Skeletal muscle tissue (tissue), 5 donors: Measurements from ENCODE around the gene OR7A5. TPM values are rescaled to one million over a fixed set of nuclear protein-coding genes. Genes with fewer than 3 reads are reported as not detected.
"Not testable (repeated sequence)": the region's sequence is repeated elsewhere in the genome, so short reads cannot be mapped to it uniquely, and the experiment has no call there.

Experiments
- H3K27ac ChIP-seq: one replicate; pipeline ENCODE4 v1.7.0; 2013; ENCODE audit warnings: mild to moderate bottlenecking, low read depth, low read length, inconsistent platforms
- H3K27me3 ChIP-seq, 3 donors: one replicate each; pipeline ENCODE4 v1.7.0; 2013; ENCODE audit warnings: low read length in 3 of 3; ENCODE audit not compliant: control insufficient read depth in 3 of 3, insufficient read depth in 3 of 3
- H3K36me3 ChIP-seq, 3 donors: one replicate each; pipeline ENCODE4 v1.7.0; 2013; ENCODE audit warnings: low read length in 3 of 3; ENCODE audit not compliant: control insufficient read depth in 3 of 3, insufficient read depth in 3 of 3
- H3K4me1 ChIP-seq, 3 donors: one replicate each; pipeline ENCODE4 v1.7.0; 2013; ENCODE audit warnings: low read length in 3 of 3, mild to moderate bottlenecking in 3 of 3; ENCODE audit not compliant: control insufficient read depth in 3 of 3, insufficient read depth in 3 of 3
- H3K4me3 ChIP-seq, 3 donors: one replicate each; pipeline ENCODE4 v1.7.0; 2013; ENCODE audit warnings: low read length in 3 of 3
- H3K9ac ChIP-seq, 3 donors: one replicate each; pipeline ENCODE4 v1.7.0; 2013; ENCODE audit warnings: low read length in 3 of 3, mild to moderate bottlenecking in 3 of 3, moderate library complexity in 2 of 3, low read depth in 1 of 3
- H3K9me3 ChIP-seq, 3 donors: one replicate each; pipeline ENCODE4 v1.7.0; 2013; ENCODE audit warnings: low read length in 3 of 3; ENCODE audit not compliant: control insufficient read depth in 3 of 3
- small RNA-seq: library from RNA; depleted of rRNA; stranded (forward); fragments of <200 nt; gene quantifications from one replicate; pipeline ENCODE3, GENCODE V24; 2014
- total RNA-seq: library from RNA; depleted of rRNA; stranded (reverse); fragments of >200 nt; gene quantifications from one replicate; pipeline ENCODE4 v1.2.3, GENCODE V29; 2014
- donor health status: Osteomylitis.

The OR7A5 gene
- total RNA-seq, 1 donor from 2014 or later: not detected

GRCh38 chr19:14777645-14778044 is 57.3 kb downstream of the OR7A5 start:
- H3K36me3 ChIP-seq, H3K27ac ChIP-seq, H3K27me3 ChIP-seq, H3K4me1 ChIP-seq, H3K9me3 ChIP-seq, H3K9ac ChIP-seq, H3K4me3 ChIP-seq: not testable (repeated sequence)

Small RNAs within 50 kb of the gene (small RNA-seq; reads per million reads assigned to genes)
- gene AC005255.1: not detected

Other genes starting within 250 kb of the OR7A5 start
- not detected for gene ADGRE3, start 160.3 kb downstream of the OR7A5 start, total RNA-seq
- 12.0 TPM for gene ZNF333, start 145.1 kb downstream of the OR7A5 start, total RNA-seq
- gene ADGRE2, start 56.6 kb downstream of the OR7A5 start, total RNA-seq: under 0.01 TPM
- gene OR7C1, start within 50 bp of the OR7A5 start, total RNA-seq: not detected
- not detected for gene OR7A10, start 13.7 kb upstream of the OR7A5 start, total RNA-seq
- gene OR7A17, start 50.9 kb upstream of the OR7A5 start, total RNA-seq: not detected
- not detected for gene OR7C2, start 106.3 kb upstream of the OR7A5 start, total RNA-seq
- under 0.01 TPM for gene SLC1A6, start 144.7 kb upstream of the OR7A5 start, total RNA-seq
- gene CASP14, start 214.3 kb upstream of the OR7A5 start, total RNA-seq: not detected
- gene OR1I1, start 247.0 kb upstream of the OR7A5 start, total RNA-seq: not detected